Fibroblast of pulmonary artery (primary cell): Measurements from ENCODE around the gene TXNL4A.

ENCODE experiments used
- DNase-seq: peaks from one replicate; pipeline ENCODE4 v3.0.0-alpha.2; 2010; ENCODE audit warnings: low read depth
- H3K4me3 ChIP-seq: replicated peaks from 2 replicates; pipeline ENCODE4 v1.5.1; 2011; ENCODE audit warnings: low read depth, mild to moderate bottlenecking, control low read depth, low read length, moderate library complexity
- CTCF ChIP-seq: IDR thresholded peaks from 2 replicates; pipeline ENCODE4 v1.5.1; 2011; ENCODE audit warnings: mild to moderate bottlenecking, control low read depth, low read length, inconsistent platforms; ENCODE audit errors: missing control alignments

TXNL4A gene

DNA sequence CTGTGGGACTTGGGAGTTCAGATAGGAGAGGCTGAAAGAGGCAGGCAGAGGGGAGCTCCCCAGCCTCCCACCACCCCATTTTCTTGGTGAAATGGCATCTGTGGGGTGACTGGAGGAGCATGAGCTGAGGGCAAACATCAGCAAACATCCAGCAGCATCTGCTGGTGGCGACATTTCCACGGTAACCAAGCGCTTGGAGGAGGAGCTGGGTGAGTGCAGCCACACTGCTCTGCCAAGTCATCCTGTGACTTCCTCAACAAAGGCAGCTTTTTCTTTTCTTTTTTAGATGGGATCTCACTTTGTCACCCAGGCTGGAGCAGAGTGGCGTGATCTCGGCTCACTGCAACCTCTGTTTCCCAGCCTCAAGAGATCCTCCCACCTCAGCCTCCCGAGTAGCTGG, 5.6 kb downstream of the TXNL4A start:
- no peak for TF ChIP-seq CTCF
- H3K4me3 ChIP-seq: no peak overlapping the region
- peak; percentile 46 for DNase-seq

DNA sequence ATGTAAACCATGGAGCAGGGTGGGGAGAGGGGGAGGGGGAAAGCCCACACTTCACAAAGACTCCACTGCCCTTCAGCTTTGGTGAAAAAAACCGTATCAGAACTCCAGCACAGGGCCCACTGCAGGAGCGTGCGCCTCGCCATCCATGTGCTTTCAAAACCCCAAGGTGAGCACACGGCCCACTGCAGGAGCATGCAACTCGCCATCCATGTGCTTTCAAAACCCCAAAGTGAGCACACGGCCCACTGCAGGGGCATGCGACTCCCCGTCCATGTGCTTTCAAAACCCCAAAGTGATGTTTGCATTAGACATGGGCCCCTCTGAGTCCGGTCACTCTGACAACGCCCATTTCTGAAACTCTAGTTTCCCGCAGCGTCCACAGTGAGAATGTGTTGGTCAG, 7.8 kb downstream of the TXNL4A start:
- H3K4me3 ChIP-seq: no peak overlapping the region

GRCh38 chr18:79979843-79980242, 8.5 kb downstream of the TXNL4A start:
- no peak for DNase-seq
- no peak for TF ChIP-seq CTCF
- no peak overlapping the region for H3K4me3 ChIP-seq

More for the DNA sequence above, 7.8 kb downstream of the TXNL4A start:
- TF ChIP-seq CTCF: no peak
- no peak for DNase-seq

- DNase-seq: no peak
- H3K4me3 ChIP-seq: no peak overlapping the region
- no peak for TF ChIP-seq CTCF
These were observed 12.2 kb downstream of the TXNL4A start for GRCh38 chr18:79975985-79976680.

GRCh38 chr18:79975043-79975442, 13.3 kb downstream of the TXNL4A start:
- H3K4me3 ChIP-seq: no peak overlapping the region
- DNase-seq: no peak
- TF ChIP-seq CTCF: no peak

DNA sequence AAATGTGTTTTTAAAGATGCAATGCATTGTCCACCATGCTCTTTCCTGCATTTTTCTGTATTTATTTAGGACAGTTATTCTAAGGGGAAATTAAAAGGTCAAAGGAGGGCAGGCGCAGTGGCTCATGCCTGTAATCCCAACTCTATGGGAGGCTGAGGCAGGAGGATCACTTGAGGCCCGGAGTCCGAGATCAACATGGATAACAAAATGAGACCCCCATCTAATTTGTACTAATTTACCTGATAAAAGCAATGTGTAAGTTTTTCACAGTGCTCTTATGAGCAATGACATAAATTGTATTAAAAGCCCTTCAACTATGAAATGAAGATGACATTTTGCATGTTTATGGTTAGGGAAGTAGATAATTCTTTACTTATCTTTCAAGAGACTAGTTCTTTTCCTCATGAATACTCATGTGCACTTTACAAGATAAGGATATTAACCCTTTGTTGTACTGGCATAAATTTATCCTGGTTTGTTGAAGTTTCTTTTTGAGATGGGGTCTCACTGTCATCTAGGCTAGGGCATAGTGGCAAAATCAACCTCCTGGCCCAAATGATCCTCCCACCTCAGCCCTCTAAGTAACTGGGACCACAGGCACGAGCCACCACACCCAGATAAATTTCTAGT, 14.2 kb downstream of the TXNL4A start:
- no peak for TF ChIP-seq CTCF
- no peak for DNase-seq

GRCh38 chr18:79973517-79973916, 14.8 kb downstream of the TXNL4A start:
- TF ChIP-seq CTCF: no peak
- no peak for DNase-seq
- no peak overlapping the region for H3K4me3 ChIP-seq

More for the DNA sequence above, 14.2 kb downstream of the TXNL4A start:
- H3K4me3 ChIP-seq: no peak overlapping the region
